B cell (primary cell): ENCODE results near the gene TLR7. TPM values are rescaled to one million over a fixed set of nuclear protein-coding genes. Genes with fewer than 3 reads are reported as not detected.

Experiments used
- ATAC-seq: fragments of 200-7000 bp; cut with Tn5 transposase; one replicate; pipeline ENCODE4 v1.10.0; 2021; ENCODE audit warnings: low read depth, mild to moderate bottlenecking, moderate number of reproducible peaks, moderate library complexity
- CTCF ChIA-PET: fragments of 350-600 bp; sonication (Branson Sonifier 250); formaldehyde crosslinking; loops from one replicate; lab custom pipeline; 2021; ENCODE audit warnings: antibody characterized with exemption, inconsistent platforms; lab: Charles Lee
- POLR2A ChIA-PET: fragments of 350-600 bp; sonication (Branson Sonifier 250); formaldehyde crosslinking; loops from one replicate; lab custom pipeline; 2021; ENCODE audit warnings: antibody characterized with exemption; lab: Charles Lee
- DNase-seq: peaks from one replicate; pipeline ENCODE4 v3.0.0; 2013
- H2AFZ ChIP-seq: 2 replicates; pipeline ENCODE4 v1.6.1; 2012; ENCODE audit warnings: mild to moderate bottlenecking, low read depth, low read length; ENCODE audit not compliant: insufficient read depth, poor library complexity, severe bottlenecking
- H3K27ac ChIP-seq, 2 donors: 1 replicate in 1 of 2; 2 replicates in 1 of 2; pipeline ENCODE4 v1.5.1; 2012 to 2013; ENCODE audit warnings: low read length in 2 of 2, mild to moderate bottlenecking in 2 of 2, moderate library complexity in 1 of 2
- H3K27me3 ChIP-seq, 4 experiments: fragments of 200-600 bp in 1 of 4; sonication (generic) in 1 of 4; replicated peaks in 1 of 4; 1 replicate in 2 of 4; 2 replicates in 2 of 4; pipeline versions ENCODE4 v1.6.1 to v1.7.0; 2013 to 2016; ENCODE audit warnings: low read length in 3 of 4, mild to moderate bottlenecking in 2 of 4, mixed read lengths in 1 of 4, moderate library complexity in 1 of 4; ENCODE audit not compliant: insufficient read depth in 4 of 4, control insufficient read depth in 3 of 4; ENCODE audit errors: control extremely low read depth in 1 of 4
- H3K36me3 ChIP-seq, 2 experiments: replicated peaks in 1 of 2; 1 replicate in 1 of 2; 2 replicates in 1 of 2; pipeline versions ENCODE4 v1.6.1 to v1.7.1; 2013; ENCODE audit warnings: low read length in 1 of 2; ENCODE audit not compliant: insufficient read depth in 2 of 2, control insufficient read depth in 1 of 2; ENCODE audit errors: control extremely low read depth in 1 of 2, extremely low read depth in 1 of 2
- H3K4me1 ChIP-seq, 2 donors: fragments of 200-600 bp in 1 of 2; sonication (generic) in 1 of 2; 1 replicate in 1 of 2; 2 replicates in 1 of 2; pipeline versions ENCODE4 v1.5.1 to v1.6.1; 2013 to 2017; ENCODE audit warnings: low read length in 2 of 2; ENCODE audit not compliant: control insufficient read depth in 2 of 2, insufficient read depth in 2 of 2
- H3K4me2 ChIP-seq: replicated peaks from 2 replicates; pipeline ENCODE3; 2012; ENCODE audit warnings: mild to moderate bottlenecking, low read depth, low read length; ENCODE audit not compliant: poor library complexity, severe bottlenecking
- H3K4me3 ChIP-seq, 5 experiments: fragments of 200-600 bp in 1 of 5; sonication (generic) in 1 of 5; 1 replicate in 3 of 5; 2 replicates in 2 of 5; pipeline versions ENCODE4 v1.5.1 to v1.7.0; 2011 to 2016; ENCODE audit warnings: low read length in 4 of 5, mild to moderate bottlenecking in 4 of 5, low read depth in 2 of 5, control low read depth in 1 of 5, moderate library complexity in 1 of 5; ENCODE audit not compliant: insufficient read depth in 1 of 5; ENCODE audit errors: control extremely low read depth in 1 of 5, extremely low read depth in 1 of 5
- H3K79me2 ChIP-seq: fragments of 200-600 bp; sonication (generic); one replicate; pipeline ENCODE4 v1.6.0; 2016; ENCODE audit warnings: low read length; ENCODE audit not compliant: control insufficient read depth, insufficient read depth
- H3K9ac ChIP-seq: fragments of 200-600 bp; sonication (generic); 2 replicates; pipeline ENCODE4 v1.6.1; 2017; ENCODE audit warnings: mild to moderate bottlenecking, low read length, moderate library complexity
- H3K9me3 ChIP-seq, 3 donors: one replicate each; pipeline versions ENCODE4 v1.6.1 to v1.7.1; 2013; ENCODE audit warnings: low read length in 2 of 3; ENCODE audit not compliant: control insufficient read depth in 2 of 3, insufficient read depth in 1 of 3; ENCODE audit errors: control extremely low read depth in 1 of 3
- H4K20me1 ChIP-seq: 2 replicates; pipeline ENCODE4 v1.6.0; 2012; ENCODE audit warnings: mild to moderate bottlenecking, low read length; ENCODE audit not compliant: insufficient read depth, control insufficient read depth, poor library complexity, severe bottlenecking
- H3K27ac Mint-ChIP-seq: one replicate; pipeline ENCODE4 v1.8.0; 2021; ENCODE audit warnings: mixed read lengths
- H3K27me3 Mint-ChIP-seq: one replicate; pipeline ENCODE4 v1.8.0; 2021; ENCODE audit warnings: mixed read lengths
- H3K4me1 Mint-ChIP-seq: one replicate; pipeline ENCODE4 v1.8.0; 2021; ENCODE audit warnings: mixed read lengths
- H3K4me3 Mint-ChIP-seq: one replicate; pipeline ENCODE4 v1.8.0; 2021; ENCODE audit warnings: mixed read lengths
- H3K9me3 Mint-ChIP-seq: one replicate; pipeline ENCODE4 v1.8.0; 2022; ENCODE audit warnings: mixed read lengths; ENCODE audit not compliant: insufficient read depth
- EZH2 ChIP-seq: IDR thresholded peaks from 2 replicates; pipeline ENCODE4 v1.6.1; 2012; ENCODE audit warnings: borderline replicate concordance, low read depth, mild to moderate bottlenecking, moderate library complexity, low read length; ENCODE audit not compliant: insufficient read depth, poor library complexity, severe bottlenecking
- WGBS: methylation state at CpG from one replicate; pipeline ENCODE4 v1.1.5; 2013; ENCODE audit warnings: missing lambda C conversion rate; ENCODE audit not compliant: insufficient coverage; 5-methylcytosine and 5-hydroxymethylcytosine counted together
- intact Hi-C: fragments of 100-400 bp; cut with micrococcal nuclease; formaldehyde crosslinking; loops from one replicate; pipeline ENCODE4 v1.10.0; 2022
- polyA plus RNA-seq: library from polyadenylated mRNA; depleted of rRNA; stranded (reverse); fragments of >200 nt; gene quantifications from 2 replicates; pipeline ENCODE4 v1.2.3, GENCODE V29; 2012
- total RNA-seq, 2 donors: library from RNA; stranded (reverse); fragments of 120-200 nt in 1 of 2; gene quantifications; 1 replicate in 1 of 2; 2 replicates in 1 of 2; pipeline versions ENCODE4 v1.2.3 to v1.2.4, GENCODE V29; 2013 to 2022
- TF ChIP-seq, protein P1 (sequence below): fragments of 200-600 bp; IDR thresholded peaks from one replicate; pipeline ENCODE4 v1.8.0; 2022; ENCODE audit warnings: antibody characterized with exemption, mild to moderate bottlenecking

The TLR7 gene
- total and polyA plus RNA-seq, 2 donors (not counting 1 experiment from before 2014, with no cell fraction given) = 6.1 to 10.2 TPM

DNA sequence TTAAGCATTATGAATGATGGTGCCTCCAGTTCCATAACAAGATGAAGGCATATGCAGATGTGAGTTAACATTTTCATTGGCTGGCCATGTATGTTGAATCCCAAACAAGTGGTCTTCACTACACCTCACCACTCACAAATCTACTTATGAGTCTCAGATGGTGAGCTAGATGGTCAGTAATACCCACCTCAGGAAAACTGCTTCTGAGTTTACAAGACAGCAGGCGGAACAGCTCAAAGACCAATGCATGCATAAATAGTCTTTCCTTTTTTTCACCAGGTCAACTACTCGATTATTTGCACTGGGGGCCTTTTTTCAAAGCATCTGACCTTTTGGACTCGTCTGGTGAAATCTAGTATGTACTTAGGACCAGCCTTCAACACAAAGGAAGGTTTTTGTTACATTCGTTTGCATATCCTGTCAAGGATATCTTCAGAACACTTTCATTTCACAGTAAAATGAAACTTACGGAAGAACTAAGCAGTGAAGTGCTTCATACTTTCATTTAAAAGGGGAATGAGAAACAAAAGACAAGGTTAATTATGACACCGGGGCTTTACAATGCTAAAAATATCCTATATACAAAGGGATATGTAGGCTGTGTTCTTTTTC lies 23.1 kb upstream of the TLR7 start:
- Histone ChIP-seq H3K4me2 (peak overlapping the region; percentile 64), H4K20me1 (no peaks in the 10 kb centered on the region), H3K9ac (peak overlapping the region; percentile 61), H2AFZ (peak overlapping the region; percentile 76), H3K27me3 (no peaks in the 10 kb centered on the region), H3K9me3 (no peaks in the 10 kb centered on the region), H3K4me1 (peaks cover 17 to 19% of the 10 kb centered on the region in 2 donors), H3K36me3 (no peaks in the 10 kb centered on the region), H3K79me2 (no peaks in the 10 kb centered on the region), H3K4me3 (peak overlapping the region in 4 of 5 experiments; percentile 19 to 58 (median 32)), H3K27ac (peak overlapping the region; percentile 75 to 84)
- peak overlapping the region; percentile 91 for H3K27ac Mint-ChIP-seq
- peaks cover 12% of the 10 kb centered on the region for H3K4me1 Mint-ChIP-seq
- intact Hi-C loops = loop anchor here (2.0 to 10.0 kb wide), 2 partner anchors 27 to 51 kb away; no protein-coding TSS in a partner anchor
- POLR2A ChIA-PET = no interaction called here
- DNase-seq = peak; percentile 32
- TF ChIP-seq EZH2 = no peak
- TF ChIP-seq, protein P1, sequence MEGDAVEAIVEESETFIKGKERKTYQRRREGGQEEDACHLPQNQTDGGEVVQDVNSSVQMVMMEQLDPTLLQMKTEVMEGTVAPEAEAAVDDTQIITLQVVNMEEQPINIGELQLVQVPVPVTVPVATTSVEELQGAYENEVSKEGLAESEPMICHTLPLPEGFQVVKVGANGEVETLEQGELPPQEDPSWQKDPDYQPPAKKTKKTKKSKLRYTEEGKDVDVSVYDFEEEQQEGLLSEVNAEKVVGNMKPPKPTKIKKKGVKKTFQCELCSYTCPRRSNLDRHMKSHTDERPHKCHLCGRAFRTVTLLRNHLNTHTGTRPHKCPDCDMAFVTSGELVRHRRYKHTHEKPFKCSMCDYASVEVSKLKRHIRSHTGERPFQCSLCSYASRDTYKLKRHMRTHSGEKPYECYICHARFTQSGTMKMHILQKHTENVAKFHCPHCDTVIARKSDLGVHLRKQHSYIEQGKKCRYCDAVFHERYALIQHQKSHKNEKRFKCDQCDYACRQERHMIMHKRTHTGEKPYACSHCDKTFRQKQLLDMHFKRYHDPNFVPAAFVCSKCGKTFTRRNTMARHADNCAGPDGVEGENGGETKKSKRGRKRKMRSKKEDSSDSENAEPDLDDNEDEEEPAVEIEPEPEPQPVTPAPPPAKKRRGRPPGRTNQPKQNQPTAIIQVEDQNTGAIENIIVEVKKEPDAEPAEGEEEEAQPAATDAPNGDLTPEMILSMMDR = no peak
- H3K27me3 Mint-ChIP-seq = no peaks in the 10 kb centered on the region
- CTCF ChIA-PET = interaction anchor here (1.0 to 1.6 kb wide), 3 partner anchors 22 to 426 kb away, joined by 3 to 7 read pairs (median 3); no protein-coding TSS in a partner anchor
- peak; percentile 58 for ATAC-seq
- H3K9me3 Mint-ChIP-seq = no peaks in the 10 kb centered on the region
- no CpG with 5 or more reads among the region's 6 CpGs for WGBS
- H3K4me3 Mint-ChIP-seq = peak overlapping the region; percentile 86

DNA sequence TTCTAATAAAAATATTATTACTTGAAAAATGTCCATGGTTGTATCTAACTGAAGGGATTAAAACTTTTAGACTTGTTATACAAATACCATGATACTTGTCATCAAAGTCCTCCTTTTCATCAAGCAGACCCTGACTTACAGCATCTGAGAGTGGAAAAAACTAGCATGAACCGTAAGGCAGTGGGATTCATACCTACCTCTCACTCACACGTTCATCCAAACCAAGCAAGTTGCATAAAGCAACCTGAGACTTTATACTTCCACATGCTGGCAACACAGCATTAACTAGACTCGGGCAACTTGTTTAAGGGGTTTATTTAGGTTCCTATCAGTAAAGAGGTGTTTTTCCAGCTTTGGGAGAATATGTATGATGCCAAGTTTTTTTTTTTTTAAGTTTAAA lies 22.6 kb upstream of the TLR7 start:
- Histone ChIP-seq H3K9me3 (no peaks in the 10 kb centered on the region), H3K4me1 (peaks cover 17 to 19% of the 10 kb centered on the region in 2 donors), H3K27ac (peak overlapping the region; percentile 75 to 84), H4K20me1 (no peaks in the 10 kb centered on the region), H3K27me3 (no peaks in the 10 kb centered on the region), H2AFZ (peak overlapping the region; percentile 76), H3K79me2 (no peaks in the 10 kb centered on the region), H3K4me3 (peak overlapping the region in 4 of 5 experiments; percentile 19 to 58 (median 32)), H3K9ac (peak overlapping the region; percentile 61), H3K36me3 (no peaks in the 10 kb centered on the region), H3K4me2 (peak overlapping the region; percentile 64)
- Mint-ChIP-seq H3K4me1 (peaks cover 12% of the 10 kb centered on the region), H3K27me3 (no peaks in the 10 kb centered on the region), H3K27ac (peak overlapping the region; percentile 91), H3K9me3 (no peaks in the 10 kb centered on the region), H3K4me3 (peak overlapping the region; percentile 86)
- no CpG with 5 or more reads among the region's 3 CpGs for WGBS
- no peak for ATAC-seq
- ChIA-PET CTCF (interaction anchor here (1.0 to 1.6 kb wide), 3 partner anchors 22 to 30 kb away, joined by 3 to 7 read pairs (median 4); no protein-coding TSS in a partner anchor), POLR2A (no interaction called here)
- intact Hi-C loops = loop anchor here (2.0 to 10.0 kb wide), 2 partner anchors 26 to 50 kb away; no protein-coding TSS in a partner anchor
- TF ChIP-seq EZH2 = no peak
- TF ChIP-seq, protein P1 = no peak
- DNase-seq = peak; percentile 11
